Measurements from ENCODE around the gene GRID1. TPM values are rescaled to one million over a fixed set of nuclear protein-coding genes. Genes with fewer than 3 reads are reported as not detected.
"Not testable (repeated sequence)": the region's sequence is repeated elsewhere in the genome, so short reads cannot be mapped to it uniquely, and the experiment has no call there.

Gene GRID1
- polyA plus RNA-seq, 1 donor from 2014 or later: not detected

GRCh38 chr10:85934586-85934985 is 432.0 kb downstream of the GRID1 start:
- Mint-ChIP-seq H3K27ac (peak overlapping the region in 1 of 3 donors; percentile 9), H3K9me3 (peaks cover 0 to 5% (median 1%) of the 10 kb centered on the region in 3 donors)

GRCh38 chr10:85929993-85930392 is 436.6 kb downstream of the GRID1 start:
- not testable (repeated sequence) for H3K4me3 Mint-ChIP-seq, H3K36me3 Mint-ChIP-seq
- H3K27me3 Mint-ChIP-seq: peaks cover 14% of the 10 kb centered on the region

More at GRCh38 chr10:85934586-85934985, 432.0 kb downstream of the GRID1 start:
- Mint-ChIP-seq H3K4me3 (no peak overlapping the region), H3K36me3 (no peaks in the 10 kb centered on the region), H3K27me3 (peaks cover 6% of the 10 kb centered on the region), H3K4me1 (peaks cover 0 to 5% (median 3%) of the 10 kb centered on the region in 3 donors)

GRCh38 chr10:85927952-85928665 is 438.5 kb downstream of the GRID1 start:
- H3K27ac Mint-ChIP-seq: peak overlapping the region in 2 of 3 donors; percentile 27 to 37

More at GRCh38 chr10:85929993-85930392, 436.6 kb downstream of the GRID1 start:
- H3K9me3 Mint-ChIP-seq, H3K4me1 Mint-ChIP-seq, H3K27ac Mint-ChIP-seq: not testable (repeated sequence)

GRCh38 chr10:85926986-85927385 is 439.6 kb downstream of the GRID1 start:
- Mint-ChIP-seq H3K36me3 (peaks cover 5% of the 10 kb centered on the region), H3K27me3 (peaks cover 12% of the 10 kb centered on the region), H3K4me3 (no peak overlapping the region), H3K9me3 (no peaks in the 10 kb centered on the region), H3K4me1 (peaks cover 0 to 9% (median 4%) of the 10 kb centered on the region in 3 donors), H3K27ac (no peak overlapping the region)

More at GRCh38 chr10:85927952-85928665, 438.5 kb downstream of the GRID1 start:
- peaks cover 0 to 9% (median 4%) of the 10 kb centered on the region in 3 donors for H3K4me1 Mint-ChIP-seq
- peaks cover 17% of the 10 kb centered on the region for H3K27me3 Mint-ChIP-seq
- H3K9me3 Mint-ChIP-seq: peaks cover 0 to 1% (median 0%) of the 10 kb centered on the region in 3 donors
- no peak overlapping the region for H3K4me3 Mint-ChIP-seq
- H3K36me3 Mint-ChIP-seq: peaks cover 5% of the 10 kb centered on the region

- no peak overlapping the region for H3K27ac Mint-ChIP-seq
- no peak overlapping the region for H3K4me3 Mint-ChIP-seq
- H3K4me1 Mint-ChIP-seq: peaks cover 0 to 9% (median 4%) of the 10 kb centered on the region in 3 donors
- H3K36me3 Mint-ChIP-seq: peaks cover 7% of the 10 kb centered on the region
- H3K9me3 Mint-ChIP-seq: no peaks in the 10 kb centered on the region
- peaks cover 11% of the 10 kb centered on the region for H3K27me3 Mint-ChIP-seq
Measured at GRCh38 chr10:85926136-85926535, 440.5 kb downstream of the GRID1 start.

- H3K4me3 Mint-ChIP-seq: no peak overlapping the region
- H3K36me3 Mint-ChIP-seq: peaks cover 7% of the 10 kb centered on the region
- H3K27ac Mint-ChIP-seq: no peak overlapping the region
- H3K4me1 Mint-ChIP-seq: peaks cover 0 to 7% (median 4%) of the 10 kb centered on the region in 3 donors
- peaks cover 12% of the 10 kb centered on the region for H3K27me3 Mint-ChIP-seq
- H3K9me3 Mint-ChIP-seq: no peaks in the 10 kb centered on the region
Measured at GRCh38 chr10:85925201-85925750, 441.3 kb downstream of the GRID1 start.

GRCh38 chr10:85924382-85925102 is 442.1 kb downstream of the GRID1 start:
- Mint-ChIP-seq H3K9me3 (no peaks in the 10 kb centered on the region), H3K4me1 (peaks cover 0 to 3% (median 1%) of the 10 kb centered on the region in 3 donors), H3K27ac (no peak overlapping the region), H3K4me3 (no peak overlapping the region), H3K36me3 (peaks cover 7% of the 10 kb centered on the region), H3K27me3 (peaks cover 18% of the 10 kb centered on the region)

- Mint-ChIP-seq H3K4me3 (no peak overlapping the region), H3K9me3 (no peaks in the 10 kb centered on the region), H3K27me3 (peaks cover 18% of the 10 kb centered on the region), H3K4me1 (peaks cover 0 to 3% (median 1%) of the 10 kb centered on the region in 3 donors), H3K27ac (no peak overlapping the region), H3K36me3 (peaks cover 2% of the 10 kb centered on the region)
Measured at GRCh38 chr10:85922356-85923129, 444.1 kb downstream of the GRID1 start.

GRCh38 chr10:85921789-85922188 is 444.8 kb downstream of the GRID1 start:
- Mint-ChIP-seq H3K9me3 (no peaks in the 10 kb centered on the region), H3K4me3 (no peak overlapping the region), H3K27ac (no peak overlapping the region), H3K36me3 (peaks cover 2% of the 10 kb centered on the region), H3K4me1 (peaks cover 2 to 5% (median 3%) of the 10 kb centered on the region in 3 donors), H3K27me3 (peaks cover 20% of the 10 kb centered on the region)

- H3K27me3 Mint-ChIP-seq: peaks cover 14% of the 10 kb centered on the region
- peaks cover 2% of the 10 kb centered on the region for H3K36me3 Mint-ChIP-seq
- no peak overlapping the region for H3K4me3 Mint-ChIP-seq
- no peak overlapping the region for H3K27ac Mint-ChIP-seq
- peaks cover 4 to 7% (median 5%) of the 10 kb centered on the region in 3 donors for H3K4me1 Mint-ChIP-seq
- H3K9me3 Mint-ChIP-seq: no peaks in the 10 kb centered on the region
Measured at GRCh38 chr10:85920311-85920710, 446.3 kb downstream of the GRID1 start.

- H3K27me3 Mint-ChIP-seq: peaks cover 14% of the 10 kb centered on the region
- H3K9me3 Mint-ChIP-seq: no peaks in the 10 kb centered on the region
- H3K36me3 Mint-ChIP-seq: peaks cover 2% of the 10 kb centered on the region
- peaks cover 4 to 7% (median 5%) of the 10 kb centered on the region in 3 donors for H3K4me1 Mint-ChIP-seq
- H3K4me3 Mint-ChIP-seq: no peak overlapping the region
- H3K27ac Mint-ChIP-seq: no peak overlapping the region
Measured at GRCh38 chr10:85919491-85920021, 447.0 kb downstream of the GRID1 start.

- peaks cover 10% of the 10 kb centered on the region for H3K27me3 Mint-ChIP-seq
- H3K4me1 Mint-ChIP-seq: peaks cover 4 to 7% (median 5%) of the 10 kb centered on the region in 3 donors
- H3K36me3 Mint-ChIP-seq: peaks cover 2% of the 10 kb centered on the region
- H3K9me3 Mint-ChIP-seq: no peaks in the 10 kb centered on the region
- no peak overlapping the region for H3K4me3 Mint-ChIP-seq
- no peak overlapping the region for H3K27ac Mint-ChIP-seq
Measured at GRCh38 chr10:85918371-85918770, 448.2 kb downstream of the GRID1 start.

- Mint-ChIP-seq H3K36me3 (peaks cover 2% of the 10 kb centered on the region), H3K27me3 (peaks cover 10% of the 10 kb centered on the region), H3K9me3 (no peaks in the 10 kb centered on the region)
Measured at GRCh38 chr10:85917601-85918000, 449.0 kb downstream of the GRID1 start.

GRCh38 chr10:85916994-85917573 is 449.5 kb downstream of the GRID1 start:
- Mint-ChIP-seq H3K36me3 (peaks cover 2% of the 10 kb centered on the region), H3K9me3 (no peaks in the 10 kb centered on the region), H3K4me3 (no peak overlapping the region), H3K27me3 (peaks cover 10% of the 10 kb centered on the region), H3K4me1 (peaks cover 4 to 7% (median 5%) of the 10 kb centered on the region in 3 donors), H3K27ac (no peak overlapping the region)

More at GRCh38 chr10:85917601-85918000, 449.0 kb downstream of the GRID1 start:
- Mint-ChIP-seq H3K4me1 (peaks cover 4 to 7% (median 5%) of the 10 kb centered on the region in 3 donors), H3K27ac (no peak overlapping the region), H3K4me3 (no peak overlapping the region)
